B cell (primary cell): ENCODE data around the gene PSMC3IP. TPM values are rescaled to one million over a fixed set of nuclear protein-coding genes. Genes with fewer than 3 reads are reported as not detected.

Source experiments
- ATAC-seq: fragments of 200-7000 bp; cut with Tn5 transposase; one replicate; pipeline ENCODE4 v1.10.0; 2021; ENCODE audit warnings: low read depth, mild to moderate bottlenecking, moderate number of reproducible peaks, moderate library complexity
- CTCF ChIA-PET: fragments of 350-600 bp; sonication (Branson Sonifier 250); formaldehyde crosslinking; loops from one replicate; lab custom pipeline; 2021; ENCODE audit warnings: antibody characterized with exemption, inconsistent platforms; lab: Charles Lee
- POLR2A ChIA-PET: fragments of 350-600 bp; sonication (Branson Sonifier 250); formaldehyde crosslinking; loops from one replicate; lab custom pipeline; 2021; ENCODE audit warnings: antibody characterized with exemption; lab: Charles Lee
- DNase-seq: peaks from one replicate; pipeline ENCODE4 v3.0.0; 2013
- H2AFZ ChIP-seq: 2 replicates; pipeline ENCODE4 v1.6.1; 2012; ENCODE audit warnings: mild to moderate bottlenecking, low read depth, low read length; ENCODE audit not compliant: insufficient read depth, poor library complexity, severe bottlenecking
- H3K27ac ChIP-seq, 2 donors: 1 replicate in 1 of 2; 2 replicates in 1 of 2; pipeline ENCODE4 v1.5.1; 2012 to 2013; ENCODE audit warnings: low read length in 2 of 2, mild to moderate bottlenecking in 2 of 2, moderate library complexity in 1 of 2
- H3K27me3 ChIP-seq, 4 experiments: fragments of 200-600 bp in 1 of 4; sonication (generic) in 1 of 4; replicated peaks in 1 of 4; 1 replicate in 2 of 4; 2 replicates in 2 of 4; pipeline versions ENCODE4 v1.6.1 to v1.7.0; 2013 to 2016; ENCODE audit warnings: low read length in 3 of 4, mild to moderate bottlenecking in 2 of 4, mixed read lengths in 1 of 4, moderate library complexity in 1 of 4; ENCODE audit not compliant: insufficient read depth in 4 of 4, control insufficient read depth in 3 of 4; ENCODE audit errors: control extremely low read depth in 1 of 4
- H3K36me3 ChIP-seq, 2 experiments: replicated peaks in 1 of 2; 1 replicate in 1 of 2; 2 replicates in 1 of 2; pipeline versions ENCODE4 v1.6.1 to v1.7.1; 2013; ENCODE audit warnings: low read length in 1 of 2; ENCODE audit not compliant: insufficient read depth in 2 of 2, control insufficient read depth in 1 of 2; ENCODE audit errors: control extremely low read depth in 1 of 2, extremely low read depth in 1 of 2
- H3K4me1 ChIP-seq, 2 donors: fragments of 200-600 bp in 1 of 2; sonication (generic) in 1 of 2; 1 replicate in 1 of 2; 2 replicates in 1 of 2; pipeline versions ENCODE4 v1.5.1 to v1.6.1; 2013 to 2017; ENCODE audit warnings: low read length in 2 of 2; ENCODE audit not compliant: control insufficient read depth in 2 of 2, insufficient read depth in 2 of 2
- H3K4me2 ChIP-seq: replicated peaks from 2 replicates; pipeline ENCODE3; 2012; ENCODE audit warnings: mild to moderate bottlenecking, low read depth, low read length; ENCODE audit not compliant: poor library complexity, severe bottlenecking
- H3K4me3 ChIP-seq, 5 experiments: fragments of 200-600 bp in 1 of 5; sonication (generic) in 1 of 5; 1 replicate in 3 of 5; 2 replicates in 2 of 5; pipeline versions ENCODE4 v1.5.1 to v1.7.0; 2011 to 2016; ENCODE audit warnings: low read length in 4 of 5, mild to moderate bottlenecking in 4 of 5, low read depth in 2 of 5, control low read depth in 1 of 5, moderate library complexity in 1 of 5; ENCODE audit not compliant: insufficient read depth in 1 of 5; ENCODE audit errors: control extremely low read depth in 1 of 5, extremely low read depth in 1 of 5
- H3K79me2 ChIP-seq: fragments of 200-600 bp; sonication (generic); one replicate; pipeline ENCODE4 v1.6.0; 2016; ENCODE audit warnings: low read length; ENCODE audit not compliant: control insufficient read depth, insufficient read depth
- H3K9ac ChIP-seq: fragments of 200-600 bp; sonication (generic); 2 replicates; pipeline ENCODE4 v1.6.1; 2017; ENCODE audit warnings: mild to moderate bottlenecking, low read length, moderate library complexity
- H3K9me3 ChIP-seq, 3 donors: one replicate each; pipeline versions ENCODE4 v1.6.1 to v1.7.1; 2013; ENCODE audit warnings: low read length in 2 of 3; ENCODE audit not compliant: control insufficient read depth in 2 of 3, insufficient read depth in 1 of 3; ENCODE audit errors: control extremely low read depth in 1 of 3
- H4K20me1 ChIP-seq: 2 replicates; pipeline ENCODE4 v1.6.0; 2012; ENCODE audit warnings: mild to moderate bottlenecking, low read length; ENCODE audit not compliant: insufficient read depth, control insufficient read depth, poor library complexity, severe bottlenecking
- H3K27ac Mint-ChIP-seq: one replicate; pipeline ENCODE4 v1.8.0; 2021; ENCODE audit warnings: mixed read lengths
- H3K27me3 Mint-ChIP-seq: one replicate; pipeline ENCODE4 v1.8.0; 2021; ENCODE audit warnings: mixed read lengths
- H3K4me1 Mint-ChIP-seq: one replicate; pipeline ENCODE4 v1.8.0; 2021; ENCODE audit warnings: mixed read lengths
- H3K4me3 Mint-ChIP-seq: one replicate; pipeline ENCODE4 v1.8.0; 2021; ENCODE audit warnings: mixed read lengths
- H3K9me3 Mint-ChIP-seq: one replicate; pipeline ENCODE4 v1.8.0; 2022; ENCODE audit warnings: mixed read lengths; ENCODE audit not compliant: insufficient read depth
- EZH2 ChIP-seq: IDR thresholded peaks from 2 replicates; pipeline ENCODE4 v1.6.1; 2012; ENCODE audit warnings: borderline replicate concordance, low read depth, mild to moderate bottlenecking, moderate library complexity, low read length; ENCODE audit not compliant: insufficient read depth, poor library complexity, severe bottlenecking
- WGBS: methylation state at CpG from one replicate; pipeline ENCODE4 v1.1.5; 2013; ENCODE audit warnings: missing lambda C conversion rate; ENCODE audit not compliant: insufficient coverage; 5-methylcytosine and 5-hydroxymethylcytosine counted together
- intact Hi-C: fragments of 100-400 bp; cut with micrococcal nuclease; formaldehyde crosslinking; loops from one replicate; pipeline ENCODE4 v1.10.0; 2022
- polyA plus RNA-seq: library from polyadenylated mRNA; depleted of rRNA; stranded (reverse); fragments of >200 nt; gene quantifications from 2 replicates; pipeline ENCODE4 v1.2.3, GENCODE V29; 2012
- total RNA-seq, 2 donors: library from RNA; stranded (reverse); fragments of 120-200 nt in 1 of 2; gene quantifications; 1 replicate in 1 of 2; 2 replicates in 1 of 2; pipeline versions ENCODE4 v1.2.3 to v1.2.4, GENCODE V29; 2013 to 2022
- TF ChIP-seq, protein P1 (sequence below): fragments of 200-600 bp; IDR thresholded peaks from one replicate; pipeline ENCODE4 v1.8.0; 2022; ENCODE audit warnings: antibody characterized with exemption, mild to moderate bottlenecking

Gene PSMC3IP
- total and polyA plus RNA-seq, 2 donors (not counting 1 experiment from before 2014, with no cell fraction given) = 2.8 to 10.4 TPM

DNA sequence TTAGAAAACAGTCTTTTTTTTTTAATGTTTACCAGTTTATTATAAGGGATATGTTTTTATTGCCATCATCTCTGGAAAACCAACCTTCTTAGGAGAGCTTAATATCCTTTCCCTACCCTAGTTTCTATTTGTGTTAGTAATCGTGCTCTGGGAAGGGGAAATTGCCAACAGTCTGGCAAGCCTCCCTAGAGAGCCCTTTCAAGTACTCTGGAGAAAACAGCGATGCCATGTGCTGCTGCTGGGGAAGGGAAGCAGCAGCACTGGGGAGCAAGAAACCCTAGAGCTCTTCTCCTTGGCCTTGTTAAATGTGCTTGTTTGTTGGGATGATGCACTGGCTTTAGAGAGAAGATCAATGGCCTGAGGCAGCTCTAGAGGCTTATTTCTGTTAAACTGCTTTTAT, 21.4 kb upstream of the PSMC3IP start:
- Mint-ChIP-seq H3K27ac (peak overlapping the region; percentile 10), H3K27me3 (no peaks in the 10 kb centered on the region), H3K4me3 (no peak overlapping the region), H3K4me1 (peaks cover 25% of the 10 kb centered on the region), H3K9me3 (no peaks in the 10 kb centered on the region)
- Histone ChIP-seq H3K36me3 (peaks cover 0 to 39% of the 10 kb centered on the region in 2 experiments), H3K9me3 (no peaks in the 10 kb centered on the region), H2AFZ (no peak overlapping the region), H3K4me3 (no peak overlapping the region), H3K27ac (no peak overlapping the region), H3K4me1 (peaks cover 13% of the 10 kb centered on the region in 2 donors), H4K20me1 (peaks cover 83% of the 10 kb centered on the region), H3K4me2 (no peak overlapping the region), H3K27me3 (no peaks in the 10 kb centered on the region), H3K9ac (no peak overlapping the region), H3K79me2 (peaks cover 94% of the 10 kb centered on the region)
- CTCF ChIA-PET = interaction anchor here (0.6 to 1.8 kb wide), 3 partner anchors 17 to 120 kb away, joined by 3 to 8 read pairs (median 4); no protein-coding TSS in a partner anchor
- 18% methylated on average over 2 of the region's 2 CpGs for WGBS
- POLR2A ChIA-PET = no interaction called here
- DNase-seq (no peak), ATAC-seq (no peak)
- TF ChIP-seq EZH2 = no peak
- TF ChIP-seq, protein P1, sequence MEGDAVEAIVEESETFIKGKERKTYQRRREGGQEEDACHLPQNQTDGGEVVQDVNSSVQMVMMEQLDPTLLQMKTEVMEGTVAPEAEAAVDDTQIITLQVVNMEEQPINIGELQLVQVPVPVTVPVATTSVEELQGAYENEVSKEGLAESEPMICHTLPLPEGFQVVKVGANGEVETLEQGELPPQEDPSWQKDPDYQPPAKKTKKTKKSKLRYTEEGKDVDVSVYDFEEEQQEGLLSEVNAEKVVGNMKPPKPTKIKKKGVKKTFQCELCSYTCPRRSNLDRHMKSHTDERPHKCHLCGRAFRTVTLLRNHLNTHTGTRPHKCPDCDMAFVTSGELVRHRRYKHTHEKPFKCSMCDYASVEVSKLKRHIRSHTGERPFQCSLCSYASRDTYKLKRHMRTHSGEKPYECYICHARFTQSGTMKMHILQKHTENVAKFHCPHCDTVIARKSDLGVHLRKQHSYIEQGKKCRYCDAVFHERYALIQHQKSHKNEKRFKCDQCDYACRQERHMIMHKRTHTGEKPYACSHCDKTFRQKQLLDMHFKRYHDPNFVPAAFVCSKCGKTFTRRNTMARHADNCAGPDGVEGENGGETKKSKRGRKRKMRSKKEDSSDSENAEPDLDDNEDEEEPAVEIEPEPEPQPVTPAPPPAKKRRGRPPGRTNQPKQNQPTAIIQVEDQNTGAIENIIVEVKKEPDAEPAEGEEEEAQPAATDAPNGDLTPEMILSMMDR = no peak
- intact Hi-C loops = no loop called here

DNA sequence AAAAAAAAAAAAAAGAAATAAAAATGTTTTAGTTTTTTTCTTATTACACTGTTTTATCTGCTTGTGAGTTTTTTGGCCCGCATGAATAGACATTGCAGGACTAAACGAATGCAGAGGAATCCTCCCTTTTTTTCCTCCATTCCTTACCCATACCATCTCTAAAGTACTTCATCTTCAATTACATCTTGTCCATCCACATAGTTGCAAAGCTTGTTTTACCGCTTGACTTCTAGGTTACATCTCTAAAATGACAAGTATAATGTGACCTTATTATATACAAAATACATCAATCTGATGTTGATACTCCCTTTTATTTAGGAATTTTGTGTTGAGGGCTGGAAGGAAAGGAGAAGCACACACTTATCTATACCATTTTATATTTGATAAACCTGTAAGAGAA, 18.9 kb upstream of the PSMC3IP start:
- Histone ChIP-seq H2AFZ (no peak overlapping the region), H3K4me3 (no peak overlapping the region), H3K9me3 (no peaks in the 10 kb centered on the region), H3K27ac (no peak overlapping the region), H3K79me2 (peaks cover 94% of the 10 kb centered on the region), H3K9ac (no peak overlapping the region), H3K27me3 (no peaks in the 10 kb centered on the region), H3K4me2 (no peak overlapping the region), H3K36me3 (peaks cover 1 to 42% of the 10 kb centered on the region in 2 experiments), H4K20me1 (peaks cover 86% of the 10 kb centered on the region), H3K4me1 (no peaks in the 10 kb centered on the region)
- Mint-ChIP-seq H3K4me1 (peaks cover 12% of the 10 kb centered on the region), H3K9me3 (no peaks in the 10 kb centered on the region), H3K4me3 (no peak overlapping the region), H3K27ac (no peak overlapping the region), H3K27me3 (no peaks in the 10 kb centered on the region)
- POLR2A ChIA-PET = interaction anchor here (0.7 kb wide), 1 partner anchor 221 kb away, joined by 3 read pairs; no protein-coding TSS in a partner anchor
- intact Hi-C loops = no loop called here
- no peak for DNase-seq
- no CpG with 5 or more reads among the region's 3 CpGs for WGBS
- CTCF ChIA-PET = interaction anchor here (1.0 kb wide), 1 partner anchor 16 kb away, joined by 3 read pairs; no protein-coding TSS in a partner anchor
- ATAC-seq = no peak
- TF ChIP-seq, protein P1 = no peak
- TF ChIP-seq EZH2 = no peak
